Activated naive CD8-positive, alpha-beta T cell treated with anti-CD3 and anti-CD28 coated beads, Interleukin-2, amount 50 U/mL, for 24 hours (primary cell): ENCODE measurements around the gene ASTN2.

Source experiments
- ATAC-seq: fragments of 150-1000 bp; cut with Tn5 transposase; one replicate; pipeline ENCODE4 v1.10.0; 2021
- DNase-seq: peaks from one replicate; pipeline ENCODE4 v3.0.0; 2021
- H3K27ac Mint-ChIP-seq: one replicate; pipeline ENCODE4 v1.8.0; 2021; ENCODE audit warnings: mild to moderate bottlenecking, mixed read lengths
- H3K27me3 Mint-ChIP-seq: one replicate; pipeline ENCODE4 v1.8.0; 2021; ENCODE audit warnings: mixed read lengths
- H3K36me3 Mint-ChIP-seq: one replicate; pipeline ENCODE4 v1.8.0; 2021; ENCODE audit warnings: low read depth, mixed read lengths
- H3K4me1 Mint-ChIP-seq: one replicate; pipeline ENCODE4 v1.8.0; 2021; ENCODE audit warnings: mixed read lengths
- H3K4me3 Mint-ChIP-seq: one replicate; pipeline ENCODE4 v1.8.0; 2021; ENCODE audit warnings: mild to moderate bottlenecking, moderate library complexity, mixed read lengths
- H3K9me3 Mint-ChIP-seq: one replicate; pipeline ENCODE4 v1.8.0; 2021; ENCODE audit warnings: mixed read lengths

Gene ASTN2

GRCh38 chr9:117145811-117146490 is 268.9 kb downstream of the ASTN2 start:
- ATAC-seq: no peak
- H3K27ac Mint-ChIP-seq: no peak overlapping the region

DNA sequence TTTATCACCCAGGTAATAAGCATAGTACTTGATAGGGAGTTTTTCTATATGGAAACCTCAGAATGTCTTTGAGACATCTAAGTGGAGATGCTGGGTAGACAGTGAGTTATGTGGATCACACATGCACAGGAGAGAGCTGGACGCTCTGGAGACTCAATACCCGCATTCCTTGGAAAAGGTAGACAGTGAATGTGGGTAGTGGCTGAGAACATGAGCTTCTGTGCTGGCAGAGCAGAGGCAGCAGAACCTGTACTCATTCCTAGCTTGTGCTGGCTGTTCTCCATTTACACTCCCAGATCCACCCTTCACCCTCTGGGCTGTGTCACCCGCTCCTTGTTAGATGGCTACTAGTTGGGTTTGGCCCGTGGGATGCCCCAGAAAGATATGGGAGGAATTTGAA is 269.8 kb downstream of the ASTN2 start:
- no peak for ATAC-seq
- no peak overlapping the region for H3K27ac Mint-ChIP-seq
- no peaks in the 10 kb centered on the region for H3K36me3 Mint-ChIP-seq
- peaks cover 4% of the 10 kb centered on the region for H3K9me3 Mint-ChIP-seq
- no peak overlapping the region for H3K4me3 Mint-ChIP-seq
- no peaks in the 10 kb centered on the region for H3K4me1 Mint-ChIP-seq
- no peak for DNase-seq
- no peaks in the 10 kb centered on the region for H3K27me3 Mint-ChIP-seq

More at GRCh38 chr9:117145811-117146490, 268.9 kb downstream of the ASTN2 start:
- Mint-ChIP-seq H3K4me3 (no peak overlapping the region), H3K36me3 (no peaks in the 10 kb centered on the region), H3K4me1 (no peaks in the 10 kb centered on the region), H3K9me3 (peaks cover 4% of the 10 kb centered on the region), H3K27me3 (no peaks in the 10 kb centered on the region)
- DNase-seq: no peak

DNA sequence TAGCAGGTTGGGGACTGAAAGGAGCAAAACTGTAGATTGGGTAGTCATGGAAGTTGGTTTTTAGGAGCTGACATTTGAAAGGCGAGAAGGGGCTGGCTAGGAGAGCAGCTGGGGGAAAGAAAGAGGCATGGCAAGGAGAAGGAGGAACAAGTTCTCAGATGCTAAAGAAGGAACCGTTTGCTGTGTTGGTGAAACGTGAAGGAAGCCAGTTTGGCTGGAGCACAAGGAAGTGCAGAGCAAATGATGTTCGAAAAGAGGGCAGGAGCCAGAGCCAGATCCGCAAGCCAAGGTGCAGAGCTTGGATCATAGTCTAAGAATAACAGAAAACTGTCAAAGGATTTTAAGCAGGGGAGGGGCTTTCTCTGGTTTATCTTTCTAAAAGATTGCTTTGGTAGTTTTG is 276.6 kb downstream of the ASTN2 start:
- H3K4me1 Mint-ChIP-seq: no peaks in the 10 kb centered on the region
- no peak for ATAC-seq
- H3K27ac Mint-ChIP-seq: no peak overlapping the region
- no peak overlapping the region for H3K4me3 Mint-ChIP-seq
- no peaks in the 10 kb centered on the region for H3K9me3 Mint-ChIP-seq
- H3K27me3 Mint-ChIP-seq: no peaks in the 10 kb centered on the region
- DNase-seq: no peak
- no peaks in the 10 kb centered on the region for H3K36me3 Mint-ChIP-seq

GRCh38 chr9:117136461-117136860 is 278.4 kb downstream of the ASTN2 start:
- no peaks in the 10 kb centered on the region for H3K4me1 Mint-ChIP-seq

GRCh38 chr9:117135501-117136098 is 279.3 kb downstream of the ASTN2 start:
- no peaks in the 10 kb centered on the region for H3K27me3 Mint-ChIP-seq
- DNase-seq: no peak
- H3K9me3 Mint-ChIP-seq: no peaks in the 10 kb centered on the region
- no peaks in the 10 kb centered on the region for H3K4me1 Mint-ChIP-seq
- H3K27ac Mint-ChIP-seq: no peak overlapping the region
- no peak overlapping the region for H3K4me3 Mint-ChIP-seq
- H3K36me3 Mint-ChIP-seq: no peaks in the 10 kb centered on the region
- no peak for ATAC-seq

More at GRCh38 chr9:117136461-117136860, 278.4 kb downstream of the ASTN2 start:
- Mint-ChIP-seq H3K4me3 (no peak overlapping the region), H3K27me3 (no peaks in the 10 kb centered on the region), H3K27ac (no peak overlapping the region), H3K36me3 (no peaks in the 10 kb centered on the region), H3K9me3 (no peaks in the 10 kb centered on the region)
- DNase-seq (no peak), ATAC-seq (no peak)

DNA sequence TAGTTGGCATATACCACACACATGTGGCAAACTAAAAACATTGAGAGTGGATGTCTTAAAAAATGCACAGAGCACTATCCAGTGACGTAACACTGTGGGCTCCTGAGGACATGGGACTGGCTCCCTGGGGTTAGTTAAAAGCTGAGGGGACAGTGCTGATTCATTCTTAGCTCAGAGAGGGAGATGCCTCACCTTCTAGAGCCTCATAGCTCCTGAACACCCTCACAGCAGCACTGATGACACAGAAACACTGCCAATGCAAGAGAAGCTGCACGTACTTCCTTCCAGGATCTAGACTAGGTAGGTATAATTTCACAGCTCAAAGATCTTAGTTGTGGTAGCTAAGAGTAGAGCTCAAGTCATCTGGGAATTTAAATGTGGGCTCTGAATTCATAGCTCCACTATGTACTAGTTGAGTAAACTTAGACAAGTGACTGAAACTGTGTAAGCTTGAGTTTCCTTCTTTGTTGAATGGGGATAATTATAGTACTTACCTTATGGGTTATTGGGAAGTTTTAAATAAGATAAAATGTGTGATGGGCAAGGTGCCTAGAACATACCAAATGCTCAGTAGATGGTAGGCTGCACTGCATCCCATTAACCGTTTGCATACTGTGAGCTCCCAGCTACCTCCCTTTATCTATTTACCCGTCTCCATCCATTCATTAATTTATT is 279.9 kb downstream of the ASTN2 start:
- H3K27me3 Mint-ChIP-seq: no peaks in the 10 kb centered on the region
- H3K36me3 Mint-ChIP-seq: no peaks in the 10 kb centered on the region
- no peak for ATAC-seq
- no peaks in the 10 kb centered on the region for H3K4me1 Mint-ChIP-seq
- no peak overlapping the region for H3K27ac Mint-ChIP-seq
- H3K4me3 Mint-ChIP-seq: no peak overlapping the region
- DNase-seq: no peak
- no peaks in the 10 kb centered on the region for H3K9me3 Mint-ChIP-seq

- Mint-ChIP-seq H3K4me3 (no peak overlapping the region), H3K27ac (no peak overlapping the region), H3K9me3 (peaks cover 4% of the 10 kb centered on the region), H3K4me1 (no peaks in the 10 kb centered on the region), H3K36me3 (no peaks in the 10 kb centered on the region), H3K27me3 (no peaks in the 10 kb centered on the region)
- DNase-seq (no peak), ATAC-seq (no peak)
These were observed 288.0 kb downstream of the ASTN2 start for GRCh38 chr9:117126871-117127270.

- DNase-seq (no peak), ATAC-seq (no peak)
- Mint-ChIP-seq H3K4me3 (no peak overlapping the region), H3K4me1 (no peaks in the 10 kb centered on the region), H3K27ac (no peak overlapping the region), H3K27me3 (no peaks in the 10 kb centered on the region), H3K9me3 (peaks cover 10% of the 10 kb centered on the region), H3K36me3 (no peaks in the 10 kb centered on the region)
These were observed 289.3 kb downstream of the ASTN2 start for GRCh38 chr9:117125531-117125930.

GRCh38 chr9:117123729-117124128 is 291.1 kb downstream of the ASTN2 start:
- H3K9me3 Mint-ChIP-seq: peaks cover 14% of the 10 kb centered on the region
- no peak overlapping the region for H3K27ac Mint-ChIP-seq
- no peaks in the 10 kb centered on the region for H3K27me3 Mint-ChIP-seq
- H3K36me3 Mint-ChIP-seq: no peaks in the 10 kb centered on the region
- H3K4me3 Mint-ChIP-seq: no peak overlapping the region
- peaks cover 2% of the 10 kb centered on the region for H3K4me1 Mint-ChIP-seq
- DNase-seq (no peak), ATAC-seq (no peak)

DNA sequence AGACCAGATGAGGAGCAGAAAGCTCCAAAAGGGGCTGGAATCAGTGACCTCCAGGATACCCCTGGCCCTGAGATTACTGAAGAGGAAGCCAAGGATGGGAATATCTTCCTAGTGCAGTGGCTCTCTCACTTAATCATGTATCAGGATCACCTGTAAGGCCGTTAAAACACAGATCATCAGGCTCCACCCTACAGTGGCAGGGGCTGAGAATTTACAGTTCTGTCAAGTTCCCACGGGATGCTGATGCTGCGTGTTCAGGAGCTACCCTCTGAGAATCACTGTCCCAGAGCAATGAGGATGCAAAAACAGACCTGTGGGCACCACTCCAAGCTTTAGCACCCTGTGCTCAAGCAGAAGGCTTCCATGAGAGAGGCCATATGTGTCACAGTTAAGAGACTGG is 291.9 kb downstream of the ASTN2 start:
- Mint-ChIP-seq H3K27ac (no peak overlapping the region), H3K4me1 (peaks cover 2% of the 10 kb centered on the region), H3K36me3 (no peaks in the 10 kb centered on the region), H3K4me3 (no peak overlapping the region), H3K27me3 (no peaks in the 10 kb centered on the region), H3K9me3 (peaks cover 15% of the 10 kb centered on the region)
- DNase-seq (no peak), ATAC-seq (no peak)

- H3K36me3 Mint-ChIP-seq: no peaks in the 10 kb centered on the region
- ATAC-seq (no peak), DNase-seq (no peak)
- H3K4me1 Mint-ChIP-seq: peaks cover 2% of the 10 kb centered on the region
- no peak overlapping the region for H3K4me3 Mint-ChIP-seq
- peaks cover 15% of the 10 kb centered on the region for H3K9me3 Mint-ChIP-seq
- H3K27ac Mint-ChIP-seq: no peak overlapping the region
- no peaks in the 10 kb centered on the region for H3K27me3 Mint-ChIP-seq
These were observed 292.8 kb downstream of the ASTN2 start for GRCh38 chr9:117122102-117122501.

- no peak overlapping the region for H3K4me3 Mint-ChIP-seq
- no peaks in the 10 kb centered on the region for H3K36me3 Mint-ChIP-seq
- peaks cover 15% of the 10 kb centered on the region for H3K9me3 Mint-ChIP-seq
- DNase-seq: no peak
- H3K4me1 Mint-ChIP-seq: peaks cover 2% of the 10 kb centered on the region
- no peak for ATAC-seq
- no peaks in the 10 kb centered on the region for H3K27me3 Mint-ChIP-seq
- H3K27ac Mint-ChIP-seq: no peak overlapping the region
These were observed 293.5 kb downstream of the ASTN2 start for GRCh38 chr9:117121316-117121715.

DNA sequence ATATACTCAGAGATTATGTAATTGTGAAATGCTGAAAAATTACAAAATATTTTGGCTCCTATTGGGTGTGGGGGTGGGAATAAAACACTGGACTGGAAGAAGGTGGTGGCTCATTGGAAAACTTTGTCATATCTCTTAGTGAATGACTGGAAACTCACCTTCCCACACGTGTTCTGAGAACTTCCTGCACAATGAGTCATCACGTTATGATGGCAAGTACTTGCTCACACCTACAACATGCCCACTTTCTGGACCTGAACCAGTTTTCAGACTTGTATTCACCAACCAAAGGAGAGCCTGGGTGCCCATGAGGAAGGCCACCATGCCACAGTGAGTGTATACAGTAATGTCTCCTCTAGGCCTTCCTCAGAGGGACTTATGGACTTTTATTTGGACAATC is 294.8 kb downstream of the ASTN2 start:
- Mint-ChIP-seq H3K27me3 (no peaks in the 10 kb centered on the region), H3K36me3 (no peaks in the 10 kb centered on the region), H3K27ac (no peak overlapping the region), H3K9me3 (peaks cover 15% of the 10 kb centered on the region), H3K4me1 (peaks cover 2% of the 10 kb centered on the region), H3K4me3 (no peak overlapping the region)
- DNase-seq (no peak), ATAC-seq (no peak)

- Mint-ChIP-seq H3K27ac (no peak overlapping the region), H3K27me3 (no peaks in the 10 kb centered on the region), H3K9me3 (peaks cover 13% of the 10 kb centered on the region), H3K36me3 (no peaks in the 10 kb centered on the region), H3K4me3 (no peak overlapping the region), H3K4me1 (peaks cover 2% of the 10 kb centered on the region)
- no peak for DNase-seq
- no peak for ATAC-seq
These were observed 298.8 kb downstream of the ASTN2 start for GRCh38 chr9:117116084-117116483.

DNA sequence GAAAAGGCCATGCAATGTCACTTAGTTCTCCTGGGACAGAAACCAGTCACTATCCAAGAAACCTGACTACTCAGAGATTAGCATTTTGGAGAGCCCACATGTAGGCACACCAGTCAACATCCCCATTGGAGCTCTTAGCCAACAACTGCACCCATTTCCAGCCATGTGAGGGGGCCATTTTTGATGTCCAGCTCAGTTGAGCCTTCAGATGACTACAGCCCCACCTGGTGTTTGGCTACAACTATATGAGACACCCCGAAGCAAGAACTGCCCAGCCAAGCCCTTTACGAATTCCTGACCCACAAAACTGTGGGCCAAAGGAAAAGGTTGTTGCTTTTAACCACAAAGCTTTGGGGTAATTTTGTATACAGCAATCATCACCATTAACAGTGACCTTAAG is 300.1 kb downstream of the ASTN2 start:
- no peaks in the 10 kb centered on the region for H3K4me1 Mint-ChIP-seq
- no peak overlapping the region for H3K27ac Mint-ChIP-seq
- DNase-seq (no peak), ATAC-seq (no peak)
- peaks cover 5% of the 10 kb centered on the region for H3K9me3 Mint-ChIP-seq
- no peaks in the 10 kb centered on the region for H3K36me3 Mint-ChIP-seq
- no peaks in the 10 kb centered on the region for H3K27me3 Mint-ChIP-seq
- no peak overlapping the region for H3K4me3 Mint-ChIP-seq
